Prostate gland (tissue), 2 donors: ENCODE results near the gene SLC35F2. TPM values are rescaled to one million over a fixed set of nuclear protein-coding genes. Genes with fewer than 3 reads are reported as not detected.
"Not testable (repeated sequence)": the region's sequence is repeated elsewhere in the genome, so short reads cannot be mapped to it uniquely, and the experiment has no call there.

Experiments
- DNase-seq: peaks from one replicate; pipeline ENCODE4 v3.0.0-alpha.2; 2019; ENCODE audit warnings: low spot score
- H3K27ac ChIP-seq, 2 donors: fragments of 200-600 bp; sonication (generic); 2 replicates each; pipeline ENCODE4 v1.5.1; 2017 to 2019
- H3K27me3 ChIP-seq: fragments of 200-600 bp; sonication (generic); replicated peaks from 2 replicates; pipeline ENCODE4 v1.5.1; 2019; ENCODE audit not compliant: insufficient read depth
- H3K36me3 ChIP-seq, 2 donors: fragments of 200-600 bp; sonication (generic); 1 replicate in 1 of 2; 2 replicates in 1 of 2; pipeline versions ENCODE4 v1.5.1 to v1.8.1; 2017 to 2019
- H3K4me1 ChIP-seq: fragments of 200-600 bp; sonication (generic); replicated peaks from 2 replicates; pipeline ENCODE4 v1.5.1; 2019
- H3K4me3 ChIP-seq, 2 donors: fragments of 200-600 bp; sonication (generic); 2 replicates each; pipeline ENCODE4 v1.5.1; 2017 to 2019
- H3K9me3 ChIP-seq: fragments of 200-600 bp; sonication (generic); 2 replicates; pipeline ENCODE4 v1.5.1; 2017
- CTCF ChIP-seq, 4 experiments: fragments of 200-600 bp in 2 of 4; fragments of 450-650 bp in 2 of 4; sonication (generic) in 2 of 4; IDR thresholded peaks; 1 replicate in 3 of 4; 2 replicates in 1 of 4; pipeline ENCODE4 v1.5.1; 2016 to 2019; ENCODE audit warnings: antibody characterized with exemption in 4 of 4, mild to moderate bottlenecking in 2 of 4, moderate library complexity in 2 of 4
- POLR2A ChIP-seq: fragments of 450-650 bp; IDR thresholded peaks from one replicate; pipeline ENCODE4 v1.6.1; 2016; ENCODE audit warnings: antibody characterized with exemption, mild to moderate bottlenecking
- POLR2AphosphoS5 ChIP-seq: sonication (generic); formaldehyde crosslinking; IDR thresholded peaks from one replicate; pipeline ENCODE4 v1.6.1; 2017; ENCODE audit warnings: antibody characterized with exemption
- WGBS: methylation state at CpG from one replicate; pipeline ENCODE4 v1.1.5; 2018; 5-methylcytosine and 5-hydroxymethylcytosine counted together
- intact Hi-C: fragments of 100-400 bp; cut with DNase I; formaldehyde crosslinking; loops from one replicate; pipeline ENCODE4 v1.14.2; 2022
- total RNA-seq, 2 donors: library from RNA; depleted of rRNA; stranded (reverse); fragments of >200 nt; gene quantifications; one replicate each; pipeline ENCODE4 v1.1.0, GENCODE V29; 2016

Gene SLC35F2
- total RNA-seq, result 10 to 100 TPM; 21.6 to 41.9 TPM

- WGBS, result 1% methylated on average over 66 of the region's 73 CpGs
- no peak for TF ChIP-seq POLR2AphosphoS5
- TF ChIP-seq CTCF (IDR thresholded peaks at IDR 0.05), result peak in 1 of 4 experiments; percentile 20
- DNase-seq, result peak; percentile 67
Observed at GRCh38 chr11:107858217-107859070, at the start of gene SLC35F2. Gene SLC35F2, minus strand, starts transcription at chr11:107858787. Its CDS starts 20 bp downstream, at chr11:107858767.

GRCh38 chr11:107908211-107908610 is 49.6 kb upstream of the SLC35F2 start:
- Histone ChIP-seq H3K36me3 (no peaks in the 10 kb centered on the region), H3K27me3 (no peaks in the 10 kb centered on the region), H3K9me3 (no peaks in the 10 kb centered on the region), H3K4me3 (no peak overlapping the region), H3K27ac (no peak overlapping the region), H3K4me1 (no peaks in the 10 kb centered on the region)
- DNase-seq, result no peak
- 77% methylated on average over 23 of the region's 23 CpGs for WGBS
- TF ChIP-seq POLR2A (no peak), POLR2AphosphoS5 (no peak), CTCF (IDR thresholded peaks at IDR 0.05) (no peak)
- intact Hi-C loops, result no loop called here

More at GRCh38 chr11:107858217-107859070, at the start of gene SLC35F2:
- Histone ChIP-seq H3K4me1 (no peaks in the 10 kb centered on the region), H3K4me3 (peak within 1 kb of the TSS; percentile 70 to 78), H3K9me3 (no peaks in the 10 kb centered on the region), H3K27ac (peak within 1 kb of the TSS; percentile 87 to 89), H3K36me3 (no peaks in the 10 kb centered on the region), H3K27me3 (no peaks in the 10 kb centered on the region)
- intact Hi-C loops, result loop anchor here (5.0 kb wide), 1 partner anchor 61 kb away; no protein-coding TSS in a partner anchor

GRCh38 chr11:107898270-107898669 is 39.7 kb upstream of the SLC35F2 start:
- DNase-seq, result peak; percentile 5
- Histone ChIP-seq H3K27ac (no peak overlapping the region), H3K27me3 (no peaks in the 10 kb centered on the region), H3K36me3 (no peaks in the 10 kb centered on the region), H3K9me3 (no peaks in the 10 kb centered on the region), H3K4me3 (no peak overlapping the region), H3K4me1 (no peaks in the 10 kb centered on the region)
- TF ChIP-seq POLR2A, result no peak
- no peak for TF ChIP-seq POLR2AphosphoS5
- TF ChIP-seq CTCF (IDR thresholded peaks at IDR 0.05), result peak in 3 of 4 experiments; percentile 21 to 66 (median 65)
- 49% methylated on average over 1 of the region's 1 CpG for WGBS
- intact Hi-C loops, result loop anchor here (10.0 kb wide), 1 partner anchor 93 kb away; no protein-coding TSS in a partner anchor

GRCh38 chr11:107882095-107882820 is 23.7 kb upstream of the SLC35F2 start:
- TF ChIP-seq POLR2AphosphoS5 (no peak), POLR2A (no peak)
- H3K9me3 ChIP-seq, result no peaks in the 10 kb centered on the region
- no peaks in the 10 kb centered on the region for H3K4me1 ChIP-seq
- intact Hi-C loops, result no loop called here
- DNase-seq, result no peak
- H3K4me3 ChIP-seq, result no peak overlapping the region
- WGBS, result 80% methylated on average over 3 of the region's 3 CpGs
- no peaks in the 10 kb centered on the region for H3K27me3 ChIP-seq
- H3K27ac ChIP-seq, result no peak overlapping the region
- H3K36me3 ChIP-seq, result no peaks in the 10 kb centered on the region

- H3K4me3 ChIP-seq, H3K4me1 ChIP-seq, intact Hi-C loops, DNase-seq, H3K27me3 ChIP-seq, H3K36me3 ChIP-seq, H3K27ac ChIP-seq, H3K9me3 ChIP-seq: not testable (repeated sequence)
- WGBS, result 92% methylated on average over 9 of the region's 9 CpGs
Observed at GRCh38 chr11:107881471-107881870, 22.9 kb upstream of the SLC35F2 start.
